GM18868 (cell line): ENCODE data around the gene PSKH1.
"Not testable (repeated sequence)": the region's sequence is repeated elsewhere in the genome, so short reads cannot be mapped to it uniquely, and the experiment has no call there.

Experiments used
- ATAC-seq: cut with Tn5 transposase; IDR thresholded peaks from one replicate; pipeline ENCODE4 v1.9.1; 2021; ENCODE audit warnings: mild to moderate bottlenecking, moderate library complexity; ENCODE audit not compliant: unreplicated experiment

The PSKH1 gene

DNA sequence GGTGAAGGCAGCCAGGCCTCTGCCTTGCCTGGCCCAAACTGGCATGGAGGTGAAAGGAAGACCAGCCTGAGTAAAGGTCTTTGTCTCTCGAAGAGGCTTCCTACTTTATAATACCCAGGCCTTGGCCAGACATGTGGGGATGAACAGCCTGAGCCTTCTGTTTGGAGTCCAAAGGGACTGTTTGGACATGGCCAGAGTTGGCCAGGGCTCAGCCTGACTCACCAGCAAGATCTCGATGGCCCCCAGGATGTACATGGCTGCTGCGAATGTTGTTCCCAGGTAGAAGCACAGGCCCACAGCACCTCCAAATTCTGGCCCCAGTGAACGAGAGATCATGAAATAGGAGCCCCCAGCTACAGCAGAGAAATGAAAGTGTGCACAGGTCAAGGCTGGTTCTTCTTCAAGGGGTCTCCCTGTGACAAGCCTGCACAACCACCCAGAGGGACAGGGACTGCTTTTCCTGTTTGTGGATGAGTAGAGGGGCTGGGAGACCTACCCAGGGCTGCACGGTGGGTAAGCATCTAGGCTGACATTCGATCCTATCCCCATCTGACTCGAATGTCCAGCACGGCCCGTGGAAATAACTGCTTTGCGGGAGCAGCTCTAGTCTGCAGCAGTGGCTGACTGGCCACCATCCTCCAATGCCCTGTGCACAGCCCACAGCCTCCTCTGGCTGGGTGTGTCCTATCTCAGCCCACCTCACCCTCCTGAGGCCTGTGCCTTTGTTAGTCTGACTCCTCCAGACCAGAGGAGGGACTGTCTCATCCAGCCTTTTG, 61.6 kb downstream of the PSKH1 start:
- ATAC-seq = no peak

DNA sequence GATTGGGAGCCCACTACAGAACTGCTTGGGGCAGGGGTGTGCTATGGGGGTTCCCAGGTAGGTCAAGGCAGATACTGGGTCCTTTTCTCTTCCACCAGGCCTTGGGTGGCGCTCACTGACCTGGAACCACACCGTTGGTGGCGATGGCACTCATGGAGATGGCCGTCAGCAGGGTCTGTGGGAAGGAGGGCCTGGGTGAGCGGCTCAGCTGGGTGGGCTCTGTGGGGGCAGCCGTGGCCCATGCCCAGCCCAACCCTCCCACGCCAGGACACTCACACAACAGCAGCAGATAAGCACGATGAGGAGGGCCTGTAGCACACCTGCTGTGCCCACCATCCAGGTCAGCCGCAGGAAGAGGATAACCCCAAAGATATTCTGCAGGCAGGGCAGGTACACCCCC, 64.6 kb downstream of the PSKH1 start:
- ATAC-seq = no peak

DNA sequence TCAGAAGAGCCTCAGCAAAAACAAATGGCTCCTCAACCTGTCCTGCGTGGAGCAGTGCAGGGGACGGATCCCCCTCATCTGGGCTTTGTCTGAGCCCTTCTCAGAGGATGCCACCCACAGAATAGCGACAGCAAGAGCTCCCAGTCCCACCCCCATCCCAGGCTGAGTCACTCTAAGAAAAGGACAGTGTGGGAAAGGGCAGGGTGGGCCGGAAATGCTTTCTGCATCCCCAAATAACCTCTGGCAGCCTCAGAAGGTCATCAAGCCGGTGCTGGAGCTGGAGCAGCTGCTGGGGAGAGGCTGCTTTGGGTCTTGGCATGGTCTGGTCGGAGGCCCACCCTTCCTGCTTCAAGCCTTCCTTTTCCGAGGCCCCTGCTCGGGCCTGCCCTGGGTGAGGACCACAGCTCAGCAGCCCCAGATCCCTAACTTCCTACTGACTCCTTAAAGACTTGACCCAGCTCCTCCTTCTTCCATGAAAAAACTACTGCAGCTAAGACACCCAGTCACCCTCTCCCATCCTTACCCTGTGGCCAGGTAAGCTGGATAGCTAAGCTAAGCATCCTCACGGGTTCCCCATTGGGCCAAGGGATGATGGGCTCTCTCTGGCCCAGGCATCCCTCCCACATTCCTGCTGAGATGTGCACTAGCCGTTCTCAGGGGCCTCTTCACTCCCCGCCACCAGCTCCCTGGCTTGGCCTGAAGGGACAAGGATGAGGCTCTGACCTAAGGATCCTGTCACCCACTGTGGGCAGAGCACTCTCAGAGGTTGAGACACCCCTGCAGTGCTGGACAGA, 66.7 kb downstream of the PSKH1 start:
- no peak for ATAC-seq

DNA sequence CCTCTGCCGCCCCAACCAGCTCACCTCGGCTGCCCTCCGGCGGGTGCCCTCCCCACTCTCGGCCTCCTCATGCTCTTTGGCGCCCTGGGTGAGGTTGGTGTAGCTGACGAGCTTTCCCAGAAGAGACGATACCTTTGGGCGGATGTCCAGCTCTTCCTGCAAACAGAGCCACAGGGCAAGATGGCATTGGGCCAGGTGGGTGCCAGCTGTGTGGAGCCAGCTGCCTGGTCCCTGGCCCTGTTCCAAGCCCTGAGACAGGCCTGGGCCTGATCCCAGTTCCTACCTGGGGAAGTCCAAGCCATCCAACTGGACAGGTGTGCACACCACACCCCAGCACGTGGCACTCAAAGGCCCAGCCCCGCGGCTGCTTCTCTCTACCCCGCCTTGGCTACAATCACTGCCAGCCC, 68.5 kb downstream of the PSKH1 start:
- ATAC-seq = no peak

DNA sequence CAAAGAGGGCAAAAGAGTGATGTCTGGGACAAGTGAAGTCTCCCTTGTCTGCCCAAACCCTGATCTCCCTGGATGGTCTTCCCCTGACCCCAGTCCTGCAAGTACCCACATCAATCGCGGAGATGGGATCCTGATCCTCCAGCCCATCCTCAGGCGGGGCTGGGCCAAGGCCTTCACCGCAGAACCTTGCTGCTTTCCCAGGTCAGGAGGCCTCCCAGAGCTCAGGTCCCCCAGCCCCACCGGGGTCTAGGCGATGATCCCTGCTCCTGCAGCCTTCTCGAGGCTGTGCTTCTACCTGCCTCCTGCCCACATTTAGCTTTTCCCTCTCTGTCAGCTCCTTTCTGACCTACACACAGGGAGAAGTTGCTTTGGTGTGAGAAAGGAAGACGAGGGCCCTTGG, 69.1 kb downstream of the PSKH1 start:
- no peak for ATAC-seq

DNA sequence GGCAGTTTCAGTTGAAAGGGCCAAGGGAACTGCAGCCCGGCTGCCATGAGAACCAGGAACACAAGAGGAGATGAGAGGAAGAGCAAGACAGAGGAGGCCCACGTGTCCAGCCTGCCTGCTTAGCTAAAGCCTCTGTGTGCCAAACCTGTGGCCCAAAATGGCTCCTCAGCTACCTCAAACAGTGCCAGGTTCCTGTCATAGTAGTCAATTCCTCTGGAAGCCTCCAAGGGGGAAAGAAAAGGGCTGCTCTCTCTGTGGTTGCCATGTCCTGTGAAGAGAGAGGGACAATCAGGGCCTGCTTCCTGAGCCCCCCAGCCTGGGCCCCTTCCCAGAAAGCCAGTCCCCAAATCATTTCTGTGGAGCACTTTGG, 70.2 kb downstream of the PSKH1 start:
- ATAC-seq = no peak

DNA sequence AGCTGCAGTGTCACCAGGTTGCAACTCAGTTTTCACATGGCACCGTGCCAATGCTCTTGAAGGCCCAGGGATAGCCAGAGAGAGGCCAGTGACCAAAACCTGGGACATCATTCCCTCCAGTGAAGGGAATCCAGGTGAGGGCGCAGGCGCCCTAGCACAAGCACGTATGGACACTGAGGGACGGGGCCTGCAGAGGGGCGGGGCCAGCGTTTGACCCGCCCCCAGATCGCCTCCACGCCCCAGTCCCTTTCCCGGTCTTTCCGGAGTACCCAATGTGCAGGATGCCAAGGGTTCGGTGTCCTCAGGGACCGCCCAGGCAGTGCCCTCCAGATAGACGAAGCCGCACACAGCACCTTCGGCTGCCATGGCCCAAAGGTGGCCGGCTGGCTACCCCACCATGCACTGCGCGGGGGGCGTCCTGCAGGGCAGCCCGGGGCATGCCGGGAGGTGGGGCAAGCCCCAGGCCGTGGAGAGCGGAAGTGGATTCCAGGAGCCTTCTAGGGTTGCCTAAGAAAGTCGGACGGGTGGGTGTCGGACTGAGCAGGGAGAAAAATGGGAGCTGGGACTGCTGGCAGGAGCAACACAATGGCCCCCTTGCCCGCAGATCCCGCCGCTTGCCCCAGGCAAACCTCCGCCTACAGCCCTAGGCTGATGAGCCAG, 70.7 kb downstream of the PSKH1 start:
- no peak for ATAC-seq

DNA sequence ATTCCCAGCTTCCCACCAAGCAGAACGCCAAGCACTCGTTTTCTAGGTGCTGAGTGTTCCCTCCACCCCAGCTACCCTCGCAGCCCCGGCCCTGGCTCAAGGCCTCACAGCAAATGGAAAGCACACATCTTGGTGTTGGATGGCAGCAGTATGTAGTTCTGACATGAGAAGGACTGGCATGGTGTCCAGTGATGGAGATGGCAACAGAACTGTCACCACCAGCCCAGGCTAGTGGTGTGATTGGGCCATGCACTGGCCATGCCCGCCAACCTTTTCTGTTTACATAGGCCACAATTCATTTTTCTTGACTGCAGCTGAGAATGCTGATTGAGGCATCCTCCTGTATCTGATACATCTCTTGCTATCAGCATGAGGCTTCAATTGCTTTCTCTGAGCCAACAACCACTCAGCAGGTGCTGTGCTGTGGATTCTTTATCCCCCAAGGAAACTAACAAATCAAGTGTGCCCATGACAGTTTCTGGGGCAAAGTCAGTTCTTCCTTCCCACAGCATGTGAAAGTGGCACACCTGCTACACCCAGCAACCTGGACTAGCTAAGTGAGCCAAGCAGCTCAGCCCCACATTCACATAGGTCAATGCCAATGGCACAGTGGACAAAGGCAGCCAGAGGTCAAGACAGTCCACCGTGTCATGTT, 71.5 kb downstream of the PSKH1 start:
- no peak for ATAC-seq

DNA sequence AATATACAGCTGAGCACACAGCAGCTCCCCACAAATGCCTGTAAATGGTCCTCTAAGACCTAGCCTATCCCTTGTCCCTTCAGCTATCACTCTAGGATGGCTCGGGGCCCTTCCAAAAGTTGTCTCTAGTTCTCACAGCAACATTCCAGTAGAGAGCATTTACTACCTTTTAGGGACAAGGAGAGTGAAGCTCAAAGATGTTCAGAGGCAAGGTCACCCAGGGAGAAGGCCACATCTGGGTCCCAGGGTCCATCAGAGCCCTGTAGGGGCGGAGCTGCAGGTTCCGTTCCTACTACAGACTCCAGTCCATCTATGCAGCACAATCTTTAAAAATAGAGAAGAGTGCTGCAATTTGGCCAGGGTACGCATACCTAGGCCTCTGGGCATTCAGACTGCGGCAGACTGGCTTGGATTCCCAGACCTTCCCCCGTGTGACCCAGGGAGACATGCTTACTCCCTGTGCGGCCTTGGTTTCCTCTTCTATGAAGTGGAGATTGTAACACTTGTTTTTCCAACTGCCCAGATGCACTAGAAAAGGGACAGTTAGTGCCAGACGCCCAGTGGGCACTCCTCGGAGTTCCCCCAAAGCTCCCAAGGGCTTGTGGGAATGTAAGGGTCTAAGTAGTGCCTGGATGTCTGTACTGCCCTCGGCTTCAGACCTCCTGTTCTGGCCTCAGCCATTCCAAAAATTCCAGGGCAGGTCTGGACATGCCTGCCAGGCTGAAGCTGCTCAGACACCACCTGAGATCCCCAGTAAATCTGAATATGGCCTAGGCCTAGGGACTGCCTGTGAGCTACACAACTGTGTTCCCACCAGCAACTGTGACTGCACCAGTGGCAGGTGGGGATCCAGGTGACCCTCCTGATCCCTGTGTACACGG, 72.9 kb downstream of the PSKH1 start:
- ATAC-seq = no peak

DNA sequence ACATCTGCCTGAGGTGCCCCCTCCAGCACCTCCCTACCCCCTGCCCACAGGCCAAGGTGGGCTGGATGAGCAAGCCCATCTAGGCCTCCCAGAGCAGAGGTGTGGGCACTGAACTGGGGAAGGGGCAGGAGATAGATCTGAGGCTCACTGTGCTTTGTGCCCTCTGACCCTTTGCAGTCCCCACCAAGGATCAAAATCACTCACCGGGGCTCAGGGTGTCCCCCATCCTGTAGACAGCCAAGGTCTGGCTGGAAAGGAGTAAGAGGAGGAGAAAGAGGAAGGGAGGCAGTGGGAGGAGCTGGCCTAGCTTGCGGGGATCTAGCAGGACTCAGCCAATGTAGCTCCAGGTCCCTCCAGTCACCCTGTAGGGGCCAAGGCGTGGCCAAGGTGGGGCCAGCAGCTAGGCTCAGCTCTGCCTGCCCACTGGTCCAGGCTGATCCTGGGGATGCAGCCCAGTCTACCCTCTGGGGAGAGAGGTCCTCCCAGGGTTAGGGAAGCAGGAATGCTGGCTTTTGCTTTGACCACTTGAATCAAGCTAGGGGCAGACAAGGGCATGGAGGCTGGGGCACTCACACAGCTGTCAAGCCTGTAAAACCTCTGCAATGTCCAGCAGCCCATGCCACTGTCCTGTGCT, 73.6 kb downstream of the PSKH1 start:
- no peak for ATAC-seq

DNA sequence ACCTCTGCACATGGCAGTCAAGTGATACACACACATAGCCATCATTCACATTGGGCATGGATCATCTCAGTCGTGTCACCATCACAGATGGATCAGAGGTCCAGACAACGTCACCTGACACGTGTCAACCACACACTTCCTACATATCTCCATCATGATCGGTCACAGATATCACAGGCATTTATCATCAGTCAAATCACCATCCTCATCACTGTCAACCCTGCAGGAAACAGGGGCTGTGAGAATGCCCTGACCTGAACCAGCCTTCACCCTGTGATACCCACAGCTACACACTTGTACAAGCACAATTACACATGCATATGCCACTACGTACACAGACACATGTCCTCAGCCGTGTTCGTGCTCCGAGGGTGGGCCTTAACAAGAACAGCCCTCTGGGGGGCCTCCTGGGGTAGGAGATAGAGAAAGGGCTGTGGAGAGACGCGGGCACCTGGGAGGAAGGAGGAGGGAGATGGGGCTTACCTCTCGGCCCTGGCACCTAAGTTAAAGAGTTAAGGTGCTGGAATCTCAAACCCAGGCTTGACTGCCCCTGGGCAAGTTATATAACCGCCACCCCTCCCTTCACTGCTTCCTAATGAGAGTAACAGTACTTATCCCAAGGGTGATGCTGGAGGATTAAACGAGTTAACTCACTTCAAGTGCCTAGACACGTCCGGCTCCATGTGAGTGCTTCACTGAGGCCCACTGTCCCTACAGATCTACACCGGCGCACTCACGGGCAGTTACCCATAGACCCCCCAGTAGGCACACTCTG, 74.3 kb downstream of the PSKH1 start:
- ATAC-seq = peak; percentile 7

DNA sequence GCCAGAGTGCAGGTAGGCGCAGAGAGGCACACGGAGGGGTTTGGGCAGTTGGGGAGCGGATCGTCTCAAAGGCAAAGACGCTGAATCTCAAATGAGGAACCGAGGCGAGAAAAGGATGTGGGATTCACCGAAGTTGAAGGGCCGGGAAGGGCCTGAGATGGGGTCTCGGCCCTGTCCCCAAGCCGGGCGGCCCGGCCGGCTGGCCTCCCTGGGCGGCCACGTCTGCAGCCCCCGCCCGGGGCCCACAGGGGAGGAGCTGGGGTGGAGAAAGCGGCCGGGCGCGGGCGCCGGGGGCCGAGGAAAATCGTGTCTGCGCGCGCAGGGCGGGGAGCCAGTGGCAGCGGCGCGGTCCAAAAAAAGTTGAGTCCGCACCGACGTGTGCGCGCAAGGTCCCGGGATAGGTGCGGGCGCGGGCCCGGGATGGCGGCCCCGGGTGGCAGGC, 74.9 kb downstream of the PSKH1 start:
- ATAC-seq = peak; percentile 26

DNA sequence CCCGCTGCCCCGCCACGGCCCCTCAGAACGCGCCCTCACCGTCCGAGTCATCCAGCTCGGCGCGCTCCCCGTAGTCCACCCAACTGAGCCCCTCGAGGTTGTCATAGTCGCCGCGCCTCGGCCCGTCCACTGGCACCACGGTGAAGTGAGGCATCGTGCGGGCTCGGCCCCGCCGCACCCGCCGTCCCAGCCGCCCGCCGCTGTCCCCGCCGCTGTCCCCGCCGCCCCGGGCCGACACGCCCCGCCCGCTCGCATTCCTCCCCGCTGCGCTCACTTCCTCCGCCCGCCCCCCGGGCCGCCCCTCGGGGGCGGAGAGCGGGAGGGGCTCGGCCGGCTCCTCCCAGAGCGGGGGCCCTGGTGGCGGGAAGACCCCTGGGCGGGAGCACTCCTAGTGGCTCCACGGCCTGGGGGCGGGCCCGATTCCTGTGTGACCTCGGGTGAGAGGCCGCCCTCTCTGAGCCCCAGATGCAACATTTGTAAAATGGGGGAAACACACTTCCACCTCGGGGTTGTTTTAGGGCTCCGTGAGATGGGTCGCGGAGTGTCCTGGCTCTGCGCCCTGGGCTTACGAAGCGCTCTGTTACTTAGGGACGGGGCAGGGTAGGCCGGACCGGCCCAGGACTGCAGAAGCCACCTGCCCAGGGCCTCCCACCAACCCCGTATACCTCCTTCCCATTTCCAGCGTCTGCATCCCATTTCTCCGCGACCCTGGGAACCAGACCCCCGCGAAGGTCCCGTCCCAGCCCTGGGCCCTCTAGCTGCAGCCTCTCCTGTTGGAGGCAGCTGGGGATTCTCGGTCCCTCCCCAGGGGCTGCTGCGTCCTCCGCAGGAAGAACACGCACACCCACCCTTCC, 75.6 kb downstream of the PSKH1 start, which contains the start of gene SLC12A4:
SLC12A4 (minus strand) TSS at position 238 of the 854 bp plus-strand sequence; CDS start at position 154, 84 bp downstream.
- peak; percentile 81 for ATAC-seq

DNA sequence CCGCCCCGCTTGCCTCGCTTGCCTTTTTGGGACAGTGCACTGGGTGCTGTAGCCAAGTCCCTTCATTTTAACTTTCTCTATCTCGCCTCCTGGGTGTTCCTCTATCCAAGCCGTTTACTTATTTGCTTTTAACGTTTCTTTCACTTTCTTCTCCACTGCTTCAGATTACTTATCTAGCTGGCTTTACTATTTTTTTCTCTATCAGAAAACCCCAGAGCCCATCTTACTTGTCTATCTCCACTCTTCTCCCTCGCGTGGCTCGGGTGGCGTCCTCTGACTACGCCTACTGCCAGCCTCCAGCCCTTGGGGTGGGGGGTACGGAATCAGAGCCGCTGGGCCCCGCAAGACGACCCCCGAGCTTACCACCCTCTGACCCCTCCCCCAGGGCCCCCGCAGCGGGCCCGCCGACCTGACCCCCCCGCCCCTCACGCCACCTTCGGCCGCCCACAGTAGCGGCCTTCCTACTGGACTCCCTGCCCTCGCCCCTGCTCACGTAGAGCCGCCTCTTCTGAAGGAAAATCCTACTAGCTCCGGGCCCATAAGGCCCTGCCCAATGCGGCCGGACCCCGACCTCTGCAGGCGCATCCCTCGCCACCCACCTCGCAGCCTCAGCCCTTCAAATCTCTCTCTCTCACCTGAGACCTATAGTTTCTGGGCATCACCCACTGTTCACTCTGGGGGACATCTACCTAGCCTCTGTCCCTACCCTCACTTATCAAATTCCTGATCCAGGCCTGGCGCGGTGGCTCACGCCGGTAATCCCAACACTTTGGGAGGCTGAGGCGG, 76.4 kb downstream of the PSKH1 start:
- ATAC-seq = no peak

DNA sequence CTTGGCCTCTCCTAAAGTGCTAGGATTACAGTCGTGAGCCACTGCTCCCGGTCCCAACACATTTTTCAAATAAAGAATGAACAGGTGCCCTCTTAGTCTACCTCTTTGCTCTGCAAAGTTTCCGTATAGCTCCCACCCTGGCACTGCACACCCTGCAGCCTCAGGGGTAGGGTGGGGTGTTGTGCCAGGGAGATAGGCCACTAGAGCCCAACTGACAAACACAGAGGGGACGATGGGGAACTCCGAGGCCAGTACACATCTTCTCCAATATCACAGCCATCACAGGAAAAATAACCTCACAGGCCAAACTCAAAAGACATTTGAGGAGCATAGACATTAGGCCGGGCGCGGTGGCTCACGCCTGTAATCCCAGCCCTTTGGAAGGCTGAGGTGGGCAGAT, 78.1 kb downstream of the PSKH1 start:
- no peak for ATAC-seq

DNA sequence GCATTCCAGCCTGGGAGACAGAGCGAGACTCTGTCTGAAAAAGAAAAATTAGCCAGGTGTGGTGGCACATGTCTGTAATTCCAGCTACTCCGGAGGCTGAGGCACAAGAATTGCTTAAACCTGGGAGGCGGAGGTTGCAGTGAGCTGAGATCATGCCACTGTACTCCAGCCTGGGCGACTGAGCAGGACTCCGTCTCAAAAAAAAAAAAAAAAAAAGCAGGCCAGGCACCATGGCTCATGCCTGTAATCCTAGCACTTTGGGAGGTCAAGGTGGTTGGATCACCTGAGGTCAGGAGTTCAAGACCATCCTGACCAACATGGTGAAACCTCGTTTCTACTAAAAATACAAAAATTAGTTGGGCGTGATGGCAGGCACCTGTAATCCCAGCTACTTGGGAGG, 79.2 kb downstream of the PSKH1 start:
- ATAC-seq = not testable (repeated sequence)
